Measurements from ENCODE around the gene CALHM4.

GRCh38 chr6:116586738-116587137, 33.2 kb downstream of the CALHM4 start:
- no peak for TF ChIP-seq JUNB (IDR thresholded peaks at IDR 0.05; ENCODE audit: unreplicated experiment)
- TF ChIP-seq CTCF (conservative IDR thresholded peaks at IDR 0.05; ENCODE audit: low read depth in 2 of 2), result no peak
- no peak for TF ChIP-seq EZH2phosphoT487 (IDR thresholded peaks at IDR 0.05; ENCODE audit: unreplicated experiment)
- no peak for TF ChIP-seq POLR2AphosphoS5 (IDR thresholded peaks at IDR 0.05; ENCODE audit: low read depth)

All from GM23338 (cell line).